Liver (tissue), 3 donors: ENCODE measurements around the gene PAX4.

ENCODE experiments used
- ATF3 ChIP-seq: IDR thresholded peaks from 2 replicates; pipeline ENCODE4 v1.6.1; 2016; ENCODE audit warnings: antibody characterized with exemption
- EGR1 ChIP-seq, 2 donors: IDR thresholded peaks; 2 replicates each; pipeline ENCODE4 v1.6.1; 2016 to 2018; ENCODE audit warnings: antibody characterized with exemption in 2 of 2, low read depth in 2 of 2
- GABPA ChIP-seq, 2 donors: IDR thresholded peaks in 1 of 2; conservative IDR thresholded peaks in 1 of 2; 2 replicates each; pipeline ENCODE4 v1.6.1; 2016; ENCODE audit warnings: antibody characterized with exemption in 2 of 2, mild to moderate bottlenecking in 1 of 2, moderate library complexity in 1 of 2
- HNF4G ChIP-seq: IDR thresholded peaks from 2 replicates; pipeline ENCODE4 v1.6.1; 2016; ENCODE audit warnings: antibody characterized with exemption
- RAD21 ChIP-seq, 2 donors: IDR thresholded peaks; 2 replicates each; pipeline ENCODE4 v1.6.1; 2016; ENCODE audit warnings: antibody characterized with exemption in 2 of 2, mild to moderate bottlenecking in 2 of 2
- REST ChIP-seq: IDR thresholded peaks from 2 replicates; pipeline ENCODE4 v1.6.1; 2016; ENCODE audit warnings: antibody characterized with exemption, mild to moderate bottlenecking
- RXRA ChIP-seq, 2 donors: IDR thresholded peaks; 2 replicates each; pipeline ENCODE4 v1.6.1; 2017 to 2018; ENCODE audit warnings: antibody characterized with exemption in 2 of 2, mild to moderate bottlenecking in 1 of 2
- TAF1 ChIP-seq: conservative IDR thresholded peaks from 2 replicates; pipeline ENCODE4 v1.6.1; 2016; ENCODE audit warnings: antibody characterized with exemption, mild to moderate bottlenecking
- TF ChIP-seq, protein P1 (sequence below): fragments of 150-350 bp; IDR thresholded peaks from 2 replicates; pipeline ENCODE4 v1.5.1; 2017; ENCODE audit warnings: improper control_type of control experiment, low read depth, low read length; ENCODE audit not compliant: missing input control
- TF ChIP-seq, protein P2 (sequence below): IDR thresholded peaks from 2 replicates; pipeline ENCODE4 v1.6.1; 2016; ENCODE audit warnings: antibody characterized with exemption
- donor health status: healthy.
- donor health status: healthy.

GRCh38 chr7:127667017-127667670, 49.2 kb upstream of the PAX4 start:
- TF ChIP-seq, protein P1, sequence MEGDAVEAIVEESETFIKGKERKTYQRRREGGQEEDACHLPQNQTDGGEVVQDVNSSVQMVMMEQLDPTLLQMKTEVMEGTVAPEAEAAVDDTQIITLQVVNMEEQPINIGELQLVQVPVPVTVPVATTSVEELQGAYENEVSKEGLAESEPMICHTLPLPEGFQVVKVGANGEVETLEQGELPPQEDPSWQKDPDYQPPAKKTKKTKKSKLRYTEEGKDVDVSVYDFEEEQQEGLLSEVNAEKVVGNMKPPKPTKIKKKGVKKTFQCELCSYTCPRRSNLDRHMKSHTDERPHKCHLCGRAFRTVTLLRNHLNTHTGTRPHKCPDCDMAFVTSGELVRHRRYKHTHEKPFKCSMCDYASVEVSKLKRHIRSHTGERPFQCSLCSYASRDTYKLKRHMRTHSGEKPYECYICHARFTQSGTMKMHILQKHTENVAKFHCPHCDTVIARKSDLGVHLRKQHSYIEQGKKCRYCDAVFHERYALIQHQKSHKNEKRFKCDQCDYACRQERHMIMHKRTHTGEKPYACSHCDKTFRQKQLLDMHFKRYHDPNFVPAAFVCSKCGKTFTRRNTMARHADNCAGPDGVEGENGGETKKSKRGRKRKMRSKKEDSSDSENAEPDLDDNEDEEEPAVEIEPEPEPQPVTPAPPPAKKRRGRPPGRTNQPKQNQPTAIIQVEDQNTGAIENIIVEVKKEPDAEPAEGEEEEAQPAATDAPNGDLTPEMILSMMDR = no peak
- TF ChIP-seq, protein P2, sequence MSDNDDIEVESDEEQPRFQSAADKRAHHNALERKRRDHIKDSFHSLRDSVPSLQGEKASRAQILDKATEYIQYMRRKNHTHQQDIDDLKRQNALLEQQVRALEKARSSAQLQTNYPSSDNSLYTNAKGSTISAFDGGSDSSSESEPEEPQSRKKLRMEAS = no peak
- TF ChIP-seq TAF1 (no peak), HNF4G (no peak), EGR1 (IDR thresholded peaks at IDR 0.05; ENCODE audit: low read depth in 2 of 2) (no peak), RXRA (IDR thresholded peaks at IDR 0.05) (no peak), ATF3 (no peak), REST (no peak), GABPA (IDR thresholded peaks at IDR 0.05 in 1 of 2, conservative IDR thresholded peaks at IDR 0.05 in 1 of 2) (no peak), RAD21 (IDR thresholded peaks at IDR 0.05) (no peak)
